DMS 273 (cell line): Measurements from ENCODE around the gene GPR78.

Experiments used
- DNase-seq: peaks from one replicate; lab custom pipeline; 2025; ENCODE audit not compliant: unreplicated experiment; lab: John Stamatoyannopoulos, UW

Gene GPR78

GRCh38 chr4:8580321-8581093 is at the start of gene GPR78:
GPR78 (plus strand) TSS chr4:8580392; CDS start chr4:8580983, 591 bp downstream.
- DNase-seq: peak; percentile 73

DNA sequence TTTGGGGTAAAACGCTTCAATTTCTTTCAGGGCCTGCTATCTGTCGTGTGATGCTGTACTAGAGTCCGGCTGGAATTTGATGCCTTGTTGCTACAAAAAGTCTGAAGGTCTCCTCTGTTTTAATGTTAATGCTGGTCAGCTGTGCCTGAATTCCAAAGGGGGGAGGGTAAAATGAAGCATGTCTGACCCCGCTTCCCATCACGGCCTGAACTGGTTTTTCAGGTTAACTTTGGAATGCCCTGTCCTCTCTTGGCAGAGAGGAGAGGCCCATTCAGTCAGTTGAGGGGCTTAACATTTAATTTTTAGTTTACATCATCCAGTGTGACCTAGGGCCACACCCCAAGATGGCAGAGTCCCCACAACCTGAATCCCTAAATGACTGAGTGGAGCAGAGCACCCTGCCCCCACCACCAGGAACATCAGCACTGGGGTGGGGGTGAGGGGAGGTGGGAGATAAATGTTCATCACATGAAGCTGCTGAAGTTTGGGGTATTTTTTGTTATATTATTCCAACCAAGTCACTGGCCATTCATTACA is 47.9 kb upstream of the GPR78 start:
- DNase-seq: no peak

- no peak for DNase-seq
Measured at GRCh38 chr4:8533274-8533865, 46.8 kb upstream of the GPR78 start.

- no peak for DNase-seq
Measured at GRCh38 chr4:8534129-8534528, 46.1 kb upstream of the GPR78 start.

- no peak for DNase-seq
Measured at GRCh38 chr4:8534611-8535010, 45.6 kb upstream of the GPR78 start.

DNA sequence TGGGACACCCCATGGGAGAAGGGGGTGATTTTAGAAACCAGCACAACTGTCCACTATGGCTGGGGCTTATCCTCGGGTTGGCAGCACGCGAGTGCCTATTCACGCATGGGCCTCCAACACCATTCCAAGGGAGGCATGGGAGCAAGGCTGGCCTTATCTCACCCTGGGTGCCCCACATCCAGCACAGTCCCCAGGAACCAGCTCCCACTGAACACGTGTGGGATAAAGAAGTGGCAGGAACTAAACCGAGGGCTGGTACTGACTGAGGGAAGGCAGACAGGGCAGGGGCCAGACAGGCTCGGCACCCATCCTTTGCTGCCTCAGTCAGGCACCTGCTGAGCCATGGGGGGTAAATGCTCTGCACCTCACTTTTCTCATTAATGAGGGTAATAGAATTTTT is 43.7 kb upstream of the GPR78 start:
- DNase-seq: no peak

DNA sequence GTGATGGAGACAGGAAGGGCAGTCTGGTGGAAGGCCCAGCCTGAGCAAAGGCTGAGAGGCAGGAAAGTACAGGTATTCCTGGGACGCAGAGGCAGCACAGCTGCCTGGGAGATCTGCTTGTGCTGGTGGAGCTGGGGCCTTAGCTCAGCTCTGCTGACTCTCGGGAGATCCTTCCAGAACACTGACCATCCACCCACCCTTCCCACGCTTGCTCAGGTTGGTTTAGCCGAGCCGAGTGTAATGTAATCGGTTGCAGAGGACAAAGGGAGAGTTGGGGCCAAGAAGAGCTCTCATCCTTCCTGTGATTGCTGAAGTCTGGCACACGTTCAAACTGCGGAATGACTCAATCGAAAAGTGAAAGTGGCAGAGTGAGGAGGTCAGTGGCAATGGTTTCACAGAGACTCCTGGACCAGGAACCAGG is 43.1 kb upstream of the GPR78 start:
- peak; percentile 17 for DNase-seq

DNA sequence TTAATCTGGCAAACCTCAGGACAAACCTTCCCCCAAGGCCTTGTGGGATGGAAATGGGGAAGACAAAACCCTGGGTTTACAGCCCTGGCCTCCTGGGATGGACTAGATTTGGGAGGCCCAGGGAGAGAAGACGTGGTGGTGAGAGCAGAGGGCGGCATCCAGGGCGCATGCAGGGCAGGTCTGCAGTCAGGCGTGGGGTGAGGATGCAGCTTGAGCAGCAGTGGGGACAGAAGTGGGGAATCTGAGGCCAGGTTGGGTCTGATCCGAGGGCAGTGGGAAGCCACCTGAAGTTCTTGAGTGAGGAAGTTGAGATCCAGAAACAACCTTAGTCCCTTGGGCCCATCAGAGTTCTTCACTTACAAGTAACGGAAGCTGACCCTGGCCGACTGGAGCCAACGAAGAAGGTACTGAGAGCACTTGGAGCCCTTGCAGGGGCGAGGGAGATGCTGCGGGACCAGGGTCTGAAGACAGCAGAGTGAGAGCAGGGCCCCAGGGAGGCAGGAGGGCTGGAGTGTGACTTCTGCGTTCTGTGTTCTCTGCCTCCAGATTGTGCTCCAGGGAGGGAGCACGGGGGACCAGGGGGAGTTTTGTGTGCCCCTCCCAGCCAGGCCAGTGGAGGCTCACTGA is 42.0 kb upstream of the GPR78 start:
- DNase-seq: no peak

- no peak for DNase-seq
Measured at GRCh38 chr4:8538703-8539567, 41.3 kb upstream of the GPR78 start.

DNA sequence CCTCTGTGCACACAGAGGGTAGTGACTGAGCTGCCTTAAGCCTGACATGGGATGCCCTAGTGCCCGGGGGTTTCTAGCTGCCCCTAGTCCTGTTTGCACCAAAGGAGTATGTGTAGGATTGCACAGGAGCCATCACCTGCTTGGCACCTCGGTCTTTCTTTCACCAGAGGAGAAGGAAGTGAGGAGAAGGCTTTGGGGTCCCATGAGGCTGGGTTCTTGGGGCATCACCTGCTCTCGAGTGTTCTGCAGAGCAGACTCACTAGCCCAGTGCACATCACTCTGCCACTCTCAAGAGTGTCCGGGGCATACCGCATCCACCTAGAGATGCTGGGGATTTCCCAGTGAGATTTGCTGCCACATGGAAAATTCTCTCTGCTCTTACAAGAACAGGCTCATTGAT is 40.5 kb upstream of the GPR78 start:
- DNase-seq: no peak

- DNase-seq: no peak
Measured at GRCh38 chr4:8540072-8540471, 40.1 kb upstream of the GPR78 start.

GRCh38 chr4:8540586-8540985 is 39.6 kb upstream of the GPR78 start:
- DNase-seq: peak; percentile 46

- DNase-seq: no peak
Measured at GRCh38 chr4:8540991-8541390, 39.2 kb upstream of the GPR78 start.

DNA sequence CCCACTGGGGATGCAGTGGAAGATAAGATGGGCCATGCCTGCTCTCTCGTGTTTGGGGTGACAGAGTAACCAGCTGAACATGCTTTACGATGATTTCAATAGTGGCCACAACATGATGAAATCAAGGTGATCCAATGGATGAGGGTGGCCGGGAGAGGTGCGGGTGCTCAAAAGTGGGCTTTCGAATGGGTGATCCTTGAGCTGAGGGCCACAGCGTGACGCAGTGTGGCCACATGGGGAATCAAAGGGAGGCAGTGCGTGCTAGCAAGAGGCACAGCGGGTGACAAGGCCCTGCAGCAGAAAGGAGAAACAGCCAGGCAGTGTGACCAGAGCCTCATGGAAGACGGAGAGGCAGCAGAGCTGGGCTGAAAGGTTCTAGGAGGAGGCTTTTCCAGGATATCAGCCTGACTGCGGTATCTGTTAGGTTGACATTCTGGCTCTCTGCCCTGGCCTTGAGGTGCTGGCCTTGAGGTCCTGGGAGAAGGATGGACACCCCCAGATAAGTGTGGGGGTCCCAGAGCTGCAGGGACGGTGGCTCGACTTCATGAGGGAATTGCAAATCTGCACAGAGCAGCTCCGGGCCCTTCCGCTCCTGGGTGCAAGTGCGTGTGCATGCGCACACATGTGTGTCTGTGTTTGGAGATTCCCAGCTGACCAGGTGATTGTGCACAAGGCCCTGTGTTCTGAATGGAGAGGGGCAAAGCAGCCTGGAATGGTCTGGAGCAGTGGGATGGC is 38.0 kb upstream of the GPR78 start:
- DNase-seq: no peak

GRCh38 chr4:8542776-8543525 is 37.2 kb upstream of the GPR78 start:
- peak; percentile 6 for DNase-seq

GRCh38 chr4:8543623-8544022 is 36.6 kb upstream of the GPR78 start:
- no peak for DNase-seq

- DNase-seq: no peak
Measured at GRCh38 chr4:8544282-8544681, 35.9 kb upstream of the GPR78 start.

GRCh38 chr4:8544741-8545438 is 35.3 kb upstream of the GPR78 start:
- no peak for DNase-seq

DNA sequence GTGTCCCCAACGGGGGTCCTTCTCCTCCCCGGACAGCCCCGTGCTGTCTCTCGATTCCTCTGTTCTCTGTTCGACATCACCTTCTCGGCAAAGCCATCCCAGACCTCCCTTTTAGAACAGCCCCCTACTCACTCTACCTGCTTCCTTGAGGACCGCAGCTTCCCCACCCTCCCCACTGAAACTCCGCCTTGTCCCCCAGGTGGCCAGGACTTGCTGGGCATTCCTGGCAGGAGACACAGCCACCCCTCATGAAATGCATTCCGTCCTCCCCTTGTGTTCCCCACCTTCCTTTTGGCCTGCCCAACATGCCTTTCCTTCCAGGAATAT is 34.8 kb upstream of the GPR78 start:
- DNase-seq: no peak
